ENCODE measurements around the gene MARVELD1. TPM values are rescaled to one million over a fixed set of nuclear protein-coding genes. Genes with fewer than 3 reads are reported as not detected.

The MARVELD1 gene
- total RNA-seq, 1 donor from 2014 or later, result 5.6 TPM

- DNase-seq, result no peak
- H3K4me1 Mint-ChIP-seq, result no peaks in the 10 kb centered on the region
- intact Hi-C loops (cut with micrococcal nuclease), result no loop called here
- peaks cover 30% of the 10 kb centered on the region for H3K36me3 Mint-ChIP-seq (ENCODE audit: low read depth)
- no peaks in the 10 kb centered on the region for H3K27me3 Mint-ChIP-seq
- H3K27ac Mint-ChIP-seq, result no peak overlapping the region
- H3K4me3 Mint-ChIP-seq, result no peak overlapping the region
- no peaks in the 10 kb centered on the region for H3K9me3 Mint-ChIP-seq
These were observed 47.9 kb downstream of the MARVELD1 start for GRCh38 chr10:97761331-97761865.

- Mint-ChIP-seq H3K9me3 (no peaks in the 10 kb centered on the region), H3K27ac (no peak overlapping the region), H3K4me1 (no peaks in the 10 kb centered on the region), H3K27me3 (no peaks in the 10 kb centered on the region), H3K36me3 (ENCODE audit: low read depth) (peaks cover 25% of the 10 kb centered on the region), H3K4me3 (no peak overlapping the region)
- intact Hi-C loops (cut with micrococcal nuclease), result no loop called here
- no peak for DNase-seq
These were observed 48.5 kb downstream of the MARVELD1 start for GRCh38 chr10:97762056-97762455.

GRCh38 chr10:97762816-97763215, 49.3 kb downstream of the MARVELD1 start:
- intact Hi-C loops (cut with micrococcal nuclease), result no loop called here
- H3K27ac Mint-ChIP-seq, result no peak overlapping the region
- H3K36me3 Mint-ChIP-seq (ENCODE audit: low read depth), result peaks cover 19% of the 10 kb centered on the region
- H3K9me3 Mint-ChIP-seq, result no peaks in the 10 kb centered on the region
- DNase-seq, result no peak
- no peaks in the 10 kb centered on the region for H3K27me3 Mint-ChIP-seq
- H3K4me3 Mint-ChIP-seq, result no peak overlapping the region
- no peaks in the 10 kb centered on the region for H3K4me1 Mint-ChIP-seq

DNA sequence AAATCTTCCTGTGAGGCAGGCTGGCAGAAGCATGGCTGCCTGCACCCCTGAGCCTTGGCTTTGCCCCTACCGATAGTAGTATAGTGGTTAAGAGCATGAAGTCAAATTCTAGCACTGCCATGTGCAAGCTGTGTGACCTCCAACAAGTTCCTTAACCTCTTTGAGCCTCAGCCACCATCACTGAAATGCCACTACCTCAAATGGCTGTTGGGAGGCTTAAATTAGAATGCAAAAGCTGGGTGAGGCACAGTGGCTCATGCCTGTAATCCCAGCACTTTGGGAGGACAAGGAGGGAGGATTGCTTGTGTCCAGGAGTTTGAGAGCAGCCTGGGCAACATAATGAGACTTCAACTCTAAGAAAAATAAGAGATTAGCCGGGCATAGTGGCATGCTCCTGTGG, 49.9 kb downstream of the MARVELD1 start:
- no peak overlapping the region for H3K4me3 Mint-ChIP-seq

DNA sequence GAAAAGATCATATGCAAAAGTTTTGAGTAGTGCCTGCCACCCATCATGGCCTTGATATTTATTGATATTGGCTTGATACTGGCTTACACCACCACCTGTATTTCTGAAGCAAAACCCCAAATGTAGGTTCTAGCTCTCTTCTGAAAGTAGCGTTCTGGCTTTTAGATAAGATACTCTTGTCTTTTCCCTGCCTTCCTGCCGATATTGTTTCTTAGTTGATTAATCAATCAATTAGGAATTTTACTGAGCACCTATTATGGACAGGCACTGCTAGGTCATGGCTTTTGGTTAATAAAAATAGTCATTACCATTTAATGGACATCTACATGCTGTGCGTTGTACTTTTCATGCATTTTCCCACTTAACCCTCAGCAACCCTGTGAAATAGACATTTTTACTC, 50.4 kb downstream of the MARVELD1 start:
- Mint-ChIP-seq H3K27ac (no peak overlapping the region), H3K4me3 (no peak overlapping the region), H3K36me3 (ENCODE audit: low read depth) (peaks cover 17% of the 10 kb centered on the region), H3K27me3 (peaks cover 3% of the 10 kb centered on the region), H3K4me1 (no peaks in the 10 kb centered on the region), H3K9me3 (no peaks in the 10 kb centered on the region)
- DNase-seq, result no peak
- intact Hi-C loops (cut with micrococcal nuclease), result no loop called here

More for the DNA sequence above, 49.9 kb downstream of the MARVELD1 start:
- H3K27ac Mint-ChIP-seq, result no peak overlapping the region
- H3K4me1 Mint-ChIP-seq, result no peaks in the 10 kb centered on the region
- intact Hi-C loops (cut with micrococcal nuclease), result no loop called here
- H3K27me3 Mint-ChIP-seq, result peaks cover 3% of the 10 kb centered on the region
- peaks cover 18% of the 10 kb centered on the region for H3K36me3 Mint-ChIP-seq (ENCODE audit: low read depth)
- no peaks in the 10 kb centered on the region for H3K9me3 Mint-ChIP-seq
- DNase-seq, result no peak

- Mint-ChIP-seq H3K4me1 (no peaks in the 10 kb centered on the region), H3K27ac (no peak overlapping the region), H3K36me3 (ENCODE audit: low read depth) (peaks cover 14% of the 10 kb centered on the region), H3K27me3 (peaks cover 6% of the 10 kb centered on the region), H3K9me3 (no peaks in the 10 kb centered on the region), H3K4me3 (no peak overlapping the region)
- intact Hi-C loops (cut with micrococcal nuclease), result no loop called here
- DNase-seq, result no peak
These were observed 51.0 kb downstream of the MARVELD1 start for GRCh38 chr10:97764519-97764931.

GRCh38 chr10:97765201-97765600, 51.7 kb downstream of the MARVELD1 start:
- H3K27me3 Mint-ChIP-seq, result peaks cover 12% of the 10 kb centered on the region
- no peak overlapping the region for H3K27ac Mint-ChIP-seq
- peaks cover 10% of the 10 kb centered on the region for H3K36me3 Mint-ChIP-seq (ENCODE audit: low read depth)
- intact Hi-C loops (cut with micrococcal nuclease), result no loop called here
- H3K4me1 Mint-ChIP-seq, result no peaks in the 10 kb centered on the region
- no peaks in the 10 kb centered on the region for H3K9me3 Mint-ChIP-seq
- H3K4me3 Mint-ChIP-seq, result no peak overlapping the region
- DNase-seq, result no peak

DNA sequence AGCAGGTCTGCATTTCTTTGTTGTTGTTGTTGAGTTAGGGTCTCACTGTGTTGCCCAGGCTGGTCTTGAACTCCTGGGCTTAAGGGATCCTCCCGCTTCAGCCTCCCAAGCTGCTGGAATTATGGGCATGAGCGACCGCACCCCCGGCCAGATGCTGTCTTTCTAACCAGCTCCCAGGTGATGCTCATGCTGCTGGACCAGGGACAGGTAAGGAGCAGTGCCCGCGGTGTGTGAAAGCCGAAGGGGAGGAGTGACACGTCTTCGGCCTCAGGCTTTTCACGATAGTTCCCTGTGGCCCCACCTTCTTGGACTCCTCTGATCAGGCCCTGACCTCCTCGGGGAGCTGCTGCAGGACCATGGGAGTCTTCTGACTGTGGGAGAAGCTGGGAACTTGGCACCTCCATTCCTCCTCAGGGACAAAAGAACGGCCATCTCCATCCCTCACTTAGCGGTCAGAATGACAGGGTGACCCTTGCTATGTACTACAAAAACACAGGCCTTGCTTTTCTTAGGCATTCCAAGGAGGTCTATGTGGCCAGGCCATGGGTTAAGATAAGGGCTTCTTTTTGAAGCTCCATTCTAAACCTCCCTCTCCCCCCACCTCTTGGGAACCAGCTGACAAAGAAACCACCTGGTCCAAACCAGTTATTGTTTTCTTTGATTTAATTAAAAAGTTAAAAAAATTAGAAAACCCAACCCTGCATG, 52.7 kb downstream of the MARVELD1 start:
- Mint-ChIP-seq H3K36me3 (ENCODE audit: low read depth) (peaks cover 5% of the 10 kb centered on the region), H3K4me3 (no peak overlapping the region), H3K9me3 (no peaks in the 10 kb centered on the region), H3K27me3 (peaks cover 22% of the 10 kb centered on the region), H3K4me1 (no peaks in the 10 kb centered on the region), H3K27ac (no peak overlapping the region)
- no peak for DNase-seq
- intact Hi-C loops (cut with micrococcal nuclease), result no loop called here

GRCh38 chr10:97766996-97767924, 53.7 kb downstream of the MARVELD1 start:
- Mint-ChIP-seq H3K27ac (no peak overlapping the region), H3K36me3 (ENCODE audit: low read depth) (peaks cover 1% of the 10 kb centered on the region), H3K4me3 (no peak overlapping the region), H3K9me3 (no peaks in the 10 kb centered on the region), H3K4me1 (peaks cover 1% of the 10 kb centered on the region), H3K27me3 (peaks cover 28% of the 10 kb centered on the region)
- intact Hi-C loops (cut with micrococcal nuclease), result no loop called here
- DNase-seq, result no peak

Other genes starting within 250 kb of the MARVELD1 start
- 100 and 103 TPM in 2 replicates for gene MMS19, start 215.3 kb upstream of the MARVELD1 start, total RNA-seq
- gene UBTD1, start 214.8 kb upstream of the MARVELD1 start, total RNA-seq, result 1.8 and 2.1 TPM in 2 replicates
- not detected in 2 replicates for gene ANKRD2, start 141.0 kb upstream of the MARVELD1 start, total RNA-seq
- gene HOGA1, start 129.3 kb upstream of the MARVELD1 start, total RNA-seq, result not detected in 2 replicates
- not detected in 2 replicates for gene C10orf62, start 124.0 kb upstream of the MARVELD1 start, total RNA-seq
- 2.2 and 2.4 TPM in 2 replicates for gene MORN4, start 80.2 kb upstream of the MARVELD1 start, total RNA-seq
- gene PI4K2A, start 73.1 kb upstream of the MARVELD1 start, total RNA-seq, result 17.8 TPM in 2 replicates
- gene AVPI1, start 26.5 kb upstream of the MARVELD1 start, total RNA-seq, result 1.1 and 1.3 TPM in 2 replicates
- gene ZFYVE27, start 23.4 kb downstream of the MARVELD1 start, total RNA-seq, result 38.1 and 42.2 TPM in 2 replicates
- not detected in 2 replicates for gene SFRP5, start 58.3 kb downstream of the MARVELD1 start, total RNA-seq
- gene GOLGA7B, start 136.1 kb downstream of the MARVELD1 start, total RNA-seq, result 0.33 and 0.37 TPM in 2 replicates